SK-N-SH treated with all-trans-retinoic acid at 6 μM for 48 hours (cell line): ENCODE results near the gene COX4I2.

ENCODE experiments used
- ATAC-seq: fragments of 200-7000 bp; cut with Tn5 transposase; 3 replicates; pipeline ENCODE4 v1.9.1; 2020; ENCODE audit warnings: mild to moderate bottlenecking, moderate library complexity
- ARNTL ChIP-seq: fragments of 450-650 bp; formaldehyde crosslinking; IDR thresholded peaks from 2 replicates; pipeline ENCODE4 v1.5.0; 2020; ENCODE audit warnings: low read depth, mild to moderate bottlenecking, moderate library complexity, borderline replicate concordance
- BACH2 ChIP-seq: fragments of 250-450 bp; sonication (Bioruptor Pico); IDR thresholded peaks from 2 replicates; pipeline ENCODE4 v1.9.0; 2021; ENCODE audit warnings: mild to moderate bottlenecking, borderline replicate concordance
- CSDC2 ChIP-seq: fragments of 250-450 bp; sonication (Bioruptor Pico); IDR thresholded peaks from 2 replicates; pipeline ENCODE4 v1.5.0; 2020; ENCODE audit warnings: mild to moderate bottlenecking, moderate library complexity
- ESRRG ChIP-seq: fragments of 250-450 bp; sonication (Bioruptor Pico); IDR thresholded peaks from 2 replicates; pipeline ENCODE4 v1.6.1; 2021; ENCODE audit warnings: mild to moderate bottlenecking
- GLIS3 ChIP-seq: fragments of 250-450 bp; sonication (Bioruptor Pico); IDR thresholded peaks from 2 replicates; pipeline ENCODE4 v1.5.0; 2020; ENCODE audit warnings: mild to moderate bottlenecking, moderate library complexity
- OSR1 ChIP-seq: fragments of 250-450 bp; sonication (Bioruptor Pico); IDR thresholded peaks from 2 replicates; pipeline ENCODE4 v1.8.0; 2022; ENCODE audit warnings: moderate library complexity, mild to moderate bottlenecking, inconsistent platforms
- PPARA ChIP-seq: fragments of 250-450 bp; sonication (Bioruptor Pico); IDR thresholded peaks from 2 replicates; pipeline ENCODE4 v1.5.0; 2020; ENCODE audit warnings: mild to moderate bottlenecking, borderline replicate concordance
- RARB ChIP-seq: fragments of 250-450 bp; sonication (Bioruptor Pico); IDR thresholded peaks from 2 replicates; pipeline ENCODE4 v1.8.0; 2021; ENCODE audit warnings: mild to moderate bottlenecking, moderate library complexity
- SNAI2 ChIP-seq: fragments of 250-450 bp; sonication (Bioruptor Pico); IDR thresholded peaks from 2 replicates; pipeline ENCODE4 v1.5.0; 2020; ENCODE audit warnings: mild to moderate bottlenecking, moderate library complexity
- TCF4 ChIP-seq: fragments of 250-450 bp; sonication (Bioruptor Pico); IDR thresholded peaks from 2 replicates; pipeline ENCODE4 v1.8.0; 2021; ENCODE audit warnings: mild to moderate bottlenecking, moderate library complexity, borderline replicate concordance
- TOX ChIP-seq: fragments of 250-450 bp; sonication (Bioruptor Pico); IDR thresholded peaks from 2 replicates; pipeline ENCODE4 v1.8.0; 2021; ENCODE audit warnings: mild to moderate bottlenecking, moderate library complexity, borderline replicate concordance
- ZC3H10 ChIP-seq: fragments of 250-450 bp; sonication (Bioruptor Pico); IDR thresholded peaks from 2 replicates; pipeline ENCODE4 v1.5.1; 2021; ENCODE audit warnings: mild to moderate bottlenecking, moderate library complexity
- ZFP30 ChIP-seq: fragments of 450-650 bp; formaldehyde crosslinking; IDR thresholded peaks from 2 replicates; pipeline ENCODE4 v1.5.0; 2022; ENCODE audit warnings: mild to moderate bottlenecking, moderate library complexity
- ZNF565 ChIP-seq: fragments of 450-650 bp; formaldehyde crosslinking; conservative IDR thresholded peaks from 2 replicates; pipeline ENCODE4 v1.5.0; 2020; ENCODE audit warnings: low read depth, mild to moderate bottlenecking, moderate library complexity
- ZNF70 ChIP-seq: fragments of 450-650 bp; formaldehyde crosslinking; IDR thresholded peaks from 2 replicates; pipeline ENCODE4 v1.5.0; 2020; ENCODE audit warnings: mild to moderate bottlenecking, moderate library complexity
- ZNF8 ChIP-seq: fragments of 450-650 bp; formaldehyde crosslinking; IDR thresholded peaks from 2 replicates; pipeline ENCODE4 v1.5.0; 2020; ENCODE audit warnings: mild to moderate bottlenecking, moderate library complexity
- TF ChIP-seq, protein P1 (sequence below): fragments of 250-450 bp; sonication (Bioruptor Pico); IDR thresholded peaks from 2 replicates; pipeline ENCODE4 v1.8.0; 2021; ENCODE audit warnings: low read depth, mild to moderate bottlenecking, moderate library complexity, borderline replicate concordance
- TF ChIP-seq, protein P2 (sequence below): fragments of 250-450 bp; sonication (Bioruptor Pico); IDR thresholded peaks from 2 replicates; pipeline ENCODE4 v1.8.0; 2020; ENCODE audit warnings: mild to moderate bottlenecking, moderate library complexity, borderline replicate concordance
- TF ChIP-seq, protein P3 (sequence below): fragments of 250-450 bp; sonication (Bioruptor Pico); IDR thresholded peaks from 2 replicates; pipeline ENCODE4 v1.5.1; 2020; ENCODE audit warnings: low read depth, mild to moderate bottlenecking, moderate library complexity
- TF ChIP-seq, protein P4 (sequence below): fragments of 250-450 bp; sonication (Bioruptor Pico); IDR thresholded peaks from 2 replicates; pipeline ENCODE4 v1.5.1; 2021; ENCODE audit warnings: mild to moderate bottlenecking, moderate library complexity

Gene COX4I2

DNA sequence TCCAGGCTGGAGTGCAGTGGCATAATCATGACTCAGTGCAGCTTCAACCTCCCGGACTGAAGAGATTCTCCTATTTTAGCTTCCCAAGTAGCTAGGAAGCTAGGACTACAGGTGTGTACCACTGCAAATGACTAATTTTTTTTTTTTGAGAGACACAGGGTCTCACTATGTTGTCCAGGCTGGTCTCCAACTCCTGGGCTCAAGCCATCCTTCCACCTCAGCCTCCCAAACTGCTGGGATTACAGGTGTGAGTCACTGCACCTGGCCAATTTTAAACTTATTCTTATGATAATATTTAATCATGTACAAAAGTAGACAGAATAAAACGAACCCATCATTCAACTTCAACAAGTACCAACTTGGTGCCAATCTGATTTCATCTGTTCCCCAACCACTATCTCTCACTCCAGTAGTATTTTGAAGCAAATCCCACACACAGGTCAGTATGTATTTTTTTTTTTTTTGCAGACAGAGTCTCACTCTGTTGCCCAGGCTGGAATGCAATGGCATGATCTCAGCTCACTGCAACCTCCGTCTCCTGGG lies 52.5 kb downstream of the COX4I2 start:
- no peak for TF ChIP-seq ARNTL (CRISPR knock-in tag)
- TF ChIP-seq ZNF70 (CRISPR knock-in tag), result no peak
- TF ChIP-seq, protein P1, sequence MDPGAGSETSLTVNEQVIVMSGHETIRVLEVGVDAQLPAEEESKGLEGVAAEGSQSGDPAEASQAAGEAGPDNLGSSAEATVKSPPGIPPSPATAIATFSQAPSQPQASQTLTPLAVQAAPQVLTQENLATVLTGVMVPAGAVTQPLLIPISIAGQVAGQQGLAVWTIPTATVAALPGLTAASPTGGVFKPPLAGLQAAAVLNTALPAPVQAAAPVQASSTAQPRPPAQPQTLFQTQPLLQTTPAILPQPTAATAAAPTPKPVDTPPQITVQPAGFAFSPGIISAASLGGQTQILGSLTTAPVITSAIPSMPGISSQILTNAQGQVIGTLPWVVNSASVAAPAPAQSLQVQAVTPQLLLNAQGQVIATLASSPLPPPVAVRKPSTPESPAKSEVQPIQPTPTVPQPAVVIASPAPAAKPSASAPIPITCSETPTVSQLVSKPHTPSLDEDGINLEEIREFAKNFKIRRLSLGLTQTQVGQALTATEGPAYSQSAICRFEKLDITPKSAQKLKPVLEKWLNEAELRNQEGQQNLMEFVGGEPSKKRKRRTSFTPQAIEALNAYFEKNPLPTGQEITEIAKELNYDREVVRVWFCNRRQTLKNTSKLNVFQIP (CRISPR knock-in tag), result no peak
- TF ChIP-seq TCF4 (CRISPR knock-in tag), result no peak
- TF ChIP-seq OSR1 (CRISPR knock-in tag), result no peak
- TF ChIP-seq, protein P2, sequence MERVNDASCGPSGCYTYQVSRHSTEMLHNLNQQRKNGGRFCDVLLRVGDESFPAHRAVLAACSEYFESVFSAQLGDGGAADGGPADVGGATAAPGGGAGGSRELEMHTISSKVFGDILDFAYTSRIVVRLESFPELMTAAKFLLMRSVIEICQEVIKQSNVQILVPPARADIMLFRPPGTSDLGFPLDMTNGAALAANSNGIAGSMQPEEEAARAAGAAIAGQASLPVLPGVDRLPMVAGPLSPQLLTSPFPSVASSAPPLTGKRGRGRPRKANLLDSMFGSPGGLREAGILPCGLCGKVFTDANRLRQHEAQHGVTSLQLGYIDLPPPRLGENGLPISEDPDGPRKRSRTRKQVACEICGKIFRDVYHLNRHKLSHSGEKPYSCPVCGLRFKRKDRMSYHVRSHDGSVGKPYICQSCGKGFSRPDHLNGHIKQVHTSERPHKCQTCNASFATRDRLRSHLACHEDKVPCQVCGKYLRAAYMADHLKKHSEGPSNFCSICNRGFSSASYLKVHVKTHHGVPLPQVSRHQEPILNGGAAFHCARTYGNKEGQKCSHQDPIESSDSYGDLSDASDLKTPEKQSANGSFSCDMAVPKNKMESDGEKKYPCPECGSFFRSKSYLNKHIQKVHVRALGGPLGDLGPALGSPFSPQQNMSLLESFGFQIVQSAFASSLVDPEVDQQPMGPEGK (CRISPR knock-in tag), result no peak
- no peak for TF ChIP-seq ZFP30 (CRISPR knock-in tag)
- no peak for TF ChIP-seq RARB
- no peak for TF ChIP-seq ZC3H10 (CRISPR knock-in tag)
- TF ChIP-seq, protein P3, sequence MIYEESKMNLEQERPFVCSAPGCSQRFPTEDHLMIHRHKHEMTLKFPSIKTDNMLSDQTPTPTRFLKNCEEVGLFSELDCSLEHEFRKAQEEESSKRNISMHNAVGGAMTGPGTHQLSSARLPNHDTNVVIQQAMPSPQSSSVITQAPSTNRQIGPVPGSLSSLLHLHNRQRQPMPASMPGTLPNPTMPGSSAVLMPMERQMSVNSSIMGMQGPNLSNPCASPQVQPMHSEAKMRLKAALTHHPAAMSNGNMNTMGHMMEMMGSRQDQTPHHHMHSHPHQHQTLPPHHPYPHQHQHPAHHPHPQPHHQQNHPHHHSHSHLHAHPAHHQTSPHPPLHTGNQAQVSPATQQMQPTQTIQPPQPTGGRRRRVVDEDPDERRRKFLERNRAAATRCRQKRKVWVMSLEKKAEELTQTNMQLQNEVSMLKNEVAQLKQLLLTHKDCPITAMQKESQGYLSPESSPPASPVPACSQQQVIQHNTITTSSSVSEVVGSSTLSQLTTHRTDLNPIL, result no peak
- TF ChIP-seq ZNF565 (CRISPR knock-in tag), result no peak
- TF ChIP-seq CSDC2 (CRISPR knock-in tag), result no peak
- TF ChIP-seq GLIS3, result no peak
- ATAC-seq, result no peak

DNA sequence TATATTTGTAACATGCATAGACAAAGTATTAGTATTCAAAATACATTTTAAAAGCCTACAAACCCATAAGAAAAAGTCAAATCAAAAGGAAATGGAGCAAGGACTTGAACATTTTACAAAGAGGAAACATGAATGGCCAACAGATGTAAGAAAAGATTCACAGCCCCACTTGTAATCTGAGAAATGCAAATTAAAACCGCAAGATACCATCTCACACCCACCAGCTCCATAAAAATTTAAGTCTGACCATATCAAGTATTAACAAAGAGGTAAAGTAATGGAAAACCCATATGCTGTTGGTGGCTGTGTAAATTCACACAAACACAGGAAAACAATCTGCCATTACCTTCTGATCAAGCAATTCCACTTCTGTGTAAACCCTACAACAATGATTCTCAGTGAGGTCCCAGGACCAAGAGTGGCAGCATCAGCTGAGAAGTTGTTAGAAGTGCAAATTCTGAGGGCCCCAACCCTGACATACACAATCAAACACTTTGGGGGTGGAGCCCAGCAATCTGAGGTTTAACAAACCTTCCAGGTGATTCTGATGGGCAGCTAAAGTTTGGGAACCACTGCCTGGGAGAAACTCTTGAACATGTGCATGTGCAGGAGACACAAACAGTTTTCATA lies 54.0 kb downstream of the COX4I2 start:
- peak; percentile 28; the same call in 2 of the 3 replicates for ATAC-seq

DNA sequence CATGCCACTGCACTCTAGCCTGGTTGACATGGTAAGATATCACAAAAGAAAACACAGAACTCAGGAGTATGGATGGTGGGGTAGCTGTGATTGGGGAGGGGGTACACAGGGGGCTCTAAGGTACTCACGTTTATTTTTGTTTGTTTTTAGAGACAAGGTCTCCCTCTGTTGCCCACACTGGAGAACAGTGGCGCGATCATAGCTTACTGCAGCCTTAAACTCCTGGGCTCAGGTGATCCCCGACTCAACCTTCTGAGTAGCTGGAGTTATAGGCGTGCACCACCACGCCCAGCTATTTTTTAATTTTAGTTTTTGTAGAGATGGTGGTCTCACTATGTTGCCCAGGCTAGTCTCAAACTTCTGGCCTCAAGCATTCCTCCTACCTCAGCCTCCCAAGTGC lies 55.7 kb downstream of the COX4I2 start:
- no peak for TF ChIP-seq GLIS3
- TF ChIP-seq OSR1 (CRISPR knock-in tag), result no peak
- TF ChIP-seq CSDC2 (CRISPR knock-in tag), result no peak
- TF ChIP-seq RARB, result no peak
- TF ChIP-seq ARNTL (CRISPR knock-in tag), result no peak
- no peak for TF ChIP-seq TOX (CRISPR knock-in tag)
- TF ChIP-seq BACH2, result no peak
- TF ChIP-seq PPARA (CRISPR knock-in tag), result no peak
- TF ChIP-seq ZC3H10 (CRISPR knock-in tag), result no peak
- TF ChIP-seq ESRRG, result no peak
- no peak for TF ChIP-seq TCF4 (CRISPR knock-in tag)
- TF ChIP-seq, protein P2 (CRISPR knock-in tag), result no peak
- no peak for TF ChIP-seq ZFP30 (CRISPR knock-in tag)
- no peak for TF ChIP-seq ZNF70 (CRISPR knock-in tag)
- TF ChIP-seq, protein P4, sequence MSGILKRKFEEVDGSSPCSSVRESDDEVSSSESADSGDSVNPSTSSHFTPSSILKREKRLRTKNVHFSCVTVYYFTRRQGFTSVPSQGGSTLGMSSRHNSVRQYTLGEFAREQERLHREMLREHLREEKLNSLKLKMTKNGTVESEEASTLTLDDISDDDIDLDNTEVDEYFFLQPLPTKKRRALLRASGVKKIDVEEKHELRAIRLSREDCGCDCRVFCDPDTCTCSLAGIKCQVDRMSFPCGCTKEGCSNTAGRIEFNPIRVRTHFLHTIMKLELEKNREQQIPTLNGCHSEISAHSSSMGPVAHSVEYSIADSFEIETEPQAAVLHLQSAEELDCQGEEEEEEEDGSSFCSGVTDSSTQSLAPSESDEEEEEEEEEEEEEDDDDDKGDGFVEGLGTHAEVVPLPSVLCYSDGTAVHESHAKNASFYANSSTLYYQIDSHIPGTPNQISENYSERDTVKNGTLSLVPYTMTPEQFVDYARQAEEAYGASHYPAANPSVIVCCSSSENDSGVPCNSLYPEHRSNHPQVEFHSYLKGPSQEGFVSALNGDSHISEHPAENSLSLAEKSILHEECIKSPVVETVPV, result no peak
- no peak for TF ChIP-seq SNAI2
- no peak for TF ChIP-seq ZNF8
- TF ChIP-seq, all 23 proteins: peak for 0
- ATAC-seq, result no peak

More for the DNA sequence above, 54.0 kb downstream of the COX4I2 start:
- TF ChIP-seq ZNF8 (no peak), RARB (no peak)
- TF ChIP-seq, protein P4, result no peak
- TF ChIP-seq, all 23 proteins: peak for 0
